Psoas muscle (tissue), 8 donors: ENCODE data around the gene IGF2BP3. TPM values are rescaled to one million over a fixed set of nuclear protein-coding genes. Genes with fewer than 3 reads are reported as not detected.
"Not testable (repeated sequence)": the region's sequence is repeated elsewhere in the genome, so short reads cannot be mapped to it uniquely, and the experiment has no call there.

Experiments used
- ATAC-seq, 4 donors: fragments of 200-7000 bp; cut with Tn5 transposase; one replicate each; pipeline ENCODE4 v1.9.1; 2020; ENCODE audit warnings: moderate library complexity in 3 of 4, mild to moderate bottlenecking in 2 of 4
- DNase-seq, 2 donors: peaks; one replicate each; pipeline ENCODE4 v3.0.0-alpha.2; 2020
- H3K27ac ChIP-seq: fragments of 200-600 bp; one replicate; pipeline ENCODE4 v1.8.0; 2022
- H3K27me3 ChIP-seq, 3 donors: fragments of 200-600 bp in 1 of 3; one replicate each; pipeline versions ENCODE4 v1.6.1 to v1.8.0; 2013 to 2022; ENCODE audit warnings: low read length in 2 of 3, mild to moderate bottlenecking in 2 of 3, moderate library complexity in 1 of 3; ENCODE audit not compliant: insufficient read depth in 3 of 3
- H3K36me3 ChIP-seq, 2 donors: fragments of 200-600 bp in 1 of 2; one replicate each; pipeline versions ENCODE4 v1.6.1 to v1.8.0; 2013 to 2022; ENCODE audit warnings: low read depth in 1 of 2, mild to moderate bottlenecking in 1 of 2, moderate library complexity in 1 of 2; ENCODE audit not compliant: insufficient read depth in 1 of 2
- H3K4me1 ChIP-seq: fragments of 200-600 bp; one replicate; pipeline ENCODE4 v1.8.0; 2022
- H3K4me3 ChIP-seq: fragments of 200-600 bp; one replicate; pipeline ENCODE4 v1.8.0; 2022; ENCODE audit warnings: mild to moderate bottlenecking
- H3K9me3 ChIP-seq: fragments of 200-600 bp; one replicate; pipeline ENCODE4 v1.8.0; 2022
- CTCF ChIP-seq: fragments of 200-600 bp; IDR thresholded peaks from one replicate; pipeline ENCODE4 v1.8.0; 2022; ENCODE audit warnings: antibody characterized with exemption
- WGBS, 3 donors: extraction: QIAGEN DNeasy Blood & Tissue Kit; methylation state at CpG; one replicate each; pipeline versions ENCODE4 v1.1.6 to v1.1.7; 2013; 5-methylcytosine and 5-hydroxymethylcytosine counted together
- intact Hi-C, 2 donors: fragments of 100-400 bp; cut with DNase I; formaldehyde crosslinking; loops; one replicate each; pipeline versions ENCODE4 v1.11.0 to v1.14.2; 2022
- polyA plus RNA-seq, 3 donors: library from polyadenylated mRNA; stranded (reverse); fragments of 200-250 nt; gene quantifications; one replicate each; pipeline ENCODE4 v1.2.3, GENCODE V29; 2013
- total RNA-seq, 4 donors: library from RNA; stranded (reverse); fragmentation: NEBNext Ultra II Directional in 2 of 4; extraction: Animal tissue kit (Norgen Biotek cat#: 25700) in 2 of 4; gene quantifications; one replicate each; pipeline versions ENCODE4 v1.2.1 to v1.2.4, GENCODE V29; 2021 to 2023
- donor health status: healthy with polysubstance abuse.
- donor health status: DM: no; HTN: no; CAD: no; lungs with moderate emphysema.
- donor health status: Bipolar disorder and iron deficiency.
- donor health status: healthy.
- donor health status: DM: yes; HTN: yes; CAD: no.
- donor health status: DM: no; HTN: no; CAD: no.
- donor health status: DM: no; HTN: no; CAD: no.
- donor health status: DM: yes; HTN: yes; CAD: no.

IGF2BP3 gene
- total and polyA plus RNA-seq, 7 donors, result 0.03 to 0.73 (median 0.34) TPM

- no peaks in the 10 kb centered on the region for H3K9me3 ChIP-seq
- WGBS, 3 donors, result 27 to 43% (median 30%) methylated on average over 4 of the region's 4 CpGs
- intact Hi-C loops, result no loop called here
- H3K4me3 ChIP-seq, result no peak overlapping the region
- TF ChIP-seq CTCF, result no peak
- H3K36me3 ChIP-seq, result no peaks in the 10 kb centered on the region
- DNase-seq, result peak in 1 of 2 donors; percentile 18
- no peak overlapping the region for H3K27ac ChIP-seq
- ATAC-seq, result peak in 1 of 4 donors; percentile 44
- peaks cover 4% of the 10 kb centered on the region for H3K4me1 ChIP-seq
- no peaks in the 10 kb centered on the region for H3K27me3 ChIP-seq
Observed at GRCh38 chr7:23332910-23333612, 137.2 kb downstream of the IGF2BP3 start.

- Histone ChIP-seq H3K36me3 (no peaks in the 10 kb centered on the region), H3K9me3 (no peaks in the 10 kb centered on the region), H3K27me3 (no peaks in the 10 kb centered on the region), H3K4me3 (no peak overlapping the region), H3K27ac (no peak overlapping the region), H3K4me1 (peaks cover 4% of the 10 kb centered on the region)
- ATAC-seq, result no peak
- intact Hi-C loops, result no loop called here
- no peak for DNase-seq
- no peak for TF ChIP-seq CTCF
Observed at GRCh38 chr7:23332193-23332592, 138.1 kb downstream of the IGF2BP3 start.

DNA sequence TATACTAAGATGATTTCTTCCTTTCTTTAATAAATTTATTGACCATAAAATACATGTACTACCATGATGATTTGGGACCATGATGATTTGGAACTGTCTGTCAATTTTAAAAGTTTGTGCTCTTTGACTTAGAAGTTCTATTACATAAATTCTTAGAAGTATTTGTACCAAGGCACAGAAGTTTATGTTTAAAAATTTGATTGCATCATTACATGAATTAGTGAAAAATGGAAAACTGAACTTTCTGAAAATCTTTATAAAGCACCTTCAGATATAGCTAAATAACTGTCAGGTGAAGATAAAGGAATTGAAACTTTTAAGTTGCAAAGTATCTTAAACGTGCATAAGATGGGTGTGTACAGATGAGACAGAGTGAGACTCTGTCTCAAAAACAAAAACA lies 139.2 kb downstream of the IGF2BP3 start:
- TF ChIP-seq CTCF, result no peak
- Histone ChIP-seq H3K9me3 (no peaks in the 10 kb centered on the region), H3K4me3 (no peak overlapping the region), H3K27ac (no peak overlapping the region), H3K36me3 (no peaks in the 10 kb centered on the region), H3K27me3 (no peaks in the 10 kb centered on the region), H3K4me1 (peaks cover 4% of the 10 kb centered on the region)
- intact Hi-C loops, result no loop called here
- ATAC-seq (no peak), DNase-seq (no peak)
- WGBS, 3 donors, result 84 to 95% (median 89%) methylated on average over 1 of the region's 1 CpG

GRCh38 chr7:23315366-23315765 lies 154.9 kb downstream of the IGF2BP3 start:
- ATAC-seq (no peak), DNase-seq (no peak)
- no peaks in the 10 kb centered on the region for H3K9me3 ChIP-seq
- H3K27ac ChIP-seq, result no peak overlapping the region
- peaks cover 0 to 11% of the 10 kb centered on the region in 2 donors for H3K36me3 ChIP-seq
- H3K27me3 ChIP-seq, result no peaks in the 10 kb centered on the region
- peaks cover 12% of the 10 kb centered on the region for H3K4me1 ChIP-seq
- intact Hi-C loops, result no loop called here
- no peak overlapping the region for H3K4me3 ChIP-seq
- 84 to 89% (median 86%) methylated on average over 7 of the region's 7 CpGs for WGBS, 3 donors
- no peak for TF ChIP-seq CTCF

GRCh38 chr7:23312141-23312540 lies 158.2 kb downstream of the IGF2BP3 start:
- ATAC-seq, H3K27ac ChIP-seq, H3K4me3 ChIP-seq, H3K9me3 ChIP-seq, intact Hi-C loops, DNase-seq, H3K27me3 ChIP-seq: not testable (repeated sequence)
- 84 to 89% (median 89%) methylated on average over 2 of the region's 2 CpGs for WGBS, 3 donors
- Histone ChIP-seq H3K36me3 (peaks cover 5 to 38% of the 10 kb centered on the region in 2 donors), H3K4me1 (peaks cover 12% of the 10 kb centered on the region)
